Type B pancreatic cell (in vitro differentiated cells): Measurements from ENCODE around the gene TRAPPC6A. TPM values are rescaled to one million over a fixed set of nuclear protein-coding genes. Genes with fewer than 3 reads are reported as not detected.
A peak's percentile ranks its signal among the peaks of the same experiment; 100 is the strongest.

ENCODE experiments used
- DNase-seq: peaks from one replicate; pipeline ENCODE4 v3.0.0; 2021; ENCODE audit warnings: mixed read lengths; ENCODE audit not compliant: unreplicated experiment; ENCODE audit errors: extremely low spot score
- H3K27ac Mint-ChIP-seq: 2 replicates; pipeline ENCODE4 v1.8.0; 2021; ENCODE audit warnings: mild to moderate bottlenecking, mixed read lengths
- H3K27me3 Mint-ChIP-seq: 2 replicates; pipeline ENCODE4 v1.8.0; 2021; ENCODE audit warnings: mixed read lengths
- H3K36me3 Mint-ChIP-seq: 2 replicates; pipeline ENCODE4 v1.8.0; 2021; ENCODE audit warnings: mixed read lengths
- H3K4me1 Mint-ChIP-seq: one replicate; pipeline ENCODE4 v1.8.0; 2021; ENCODE audit warnings: mixed read lengths; ENCODE audit not compliant: unreplicated experiment
- H3K4me3 Mint-ChIP-seq: 2 replicates; pipeline ENCODE4 v1.8.0; 2021; ENCODE audit warnings: mild to moderate bottlenecking, mixed read lengths
- H3K9me3 Mint-ChIP-seq: 2 replicates; pipeline ENCODE4 v1.8.0; 2021; ENCODE audit warnings: mixed read lengths
- total RNA-seq: library from RNA; stranded (reverse); gene quantifications from 2 replicates; pipeline ENCODE4 v1.2.1, GENCODE V29; 2021; ENCODE audit warnings: low replicate concordance
- TF ChIP-seq, protein P1 (sequence below): fragments of 200-600 bp; sonication (generic); conservative IDR thresholded peaks from 2 replicates; pipeline ENCODE4 v1.5.0; 2021; ENCODE audit warnings: antibody characterized with exemption, mild to moderate bottlenecking

TRAPPC6A gene
- total RNA-seq, 1 donor from 2014 or later, result 36.7 TPM

DNA sequence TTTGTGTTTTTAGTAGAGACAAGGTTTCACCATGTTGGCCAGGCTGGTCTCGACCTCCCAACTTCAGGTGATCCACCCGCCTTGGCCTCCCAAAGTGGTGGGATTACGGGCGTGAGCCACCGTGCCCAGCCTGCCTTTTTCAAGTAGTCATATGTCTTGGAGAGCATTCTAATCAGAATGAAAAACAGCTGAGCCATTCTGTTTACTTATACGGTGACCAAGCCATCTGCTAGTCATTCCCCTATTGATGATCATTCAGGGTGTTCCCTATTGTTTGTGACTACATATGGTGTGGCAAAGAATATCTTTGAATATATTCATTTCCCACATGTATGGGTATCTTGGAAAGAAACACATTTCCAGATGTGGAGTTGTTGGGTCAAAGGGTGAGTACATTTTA is 17.7 kb upstream of the TRAPPC6A start:
- Mint-ChIP-seq H3K27ac (no peak overlapping the region), H3K4me1 (no peaks in the 10 kb centered on the region), H3K9me3 (no peaks in the 10 kb centered on the region), H3K27me3 (peaks cover 6% of the 10 kb centered on the region), H3K36me3 (no peaks in the 10 kb centered on the region), H3K4me3 (no peak overlapping the region)
- TF ChIP-seq, protein P1, sequence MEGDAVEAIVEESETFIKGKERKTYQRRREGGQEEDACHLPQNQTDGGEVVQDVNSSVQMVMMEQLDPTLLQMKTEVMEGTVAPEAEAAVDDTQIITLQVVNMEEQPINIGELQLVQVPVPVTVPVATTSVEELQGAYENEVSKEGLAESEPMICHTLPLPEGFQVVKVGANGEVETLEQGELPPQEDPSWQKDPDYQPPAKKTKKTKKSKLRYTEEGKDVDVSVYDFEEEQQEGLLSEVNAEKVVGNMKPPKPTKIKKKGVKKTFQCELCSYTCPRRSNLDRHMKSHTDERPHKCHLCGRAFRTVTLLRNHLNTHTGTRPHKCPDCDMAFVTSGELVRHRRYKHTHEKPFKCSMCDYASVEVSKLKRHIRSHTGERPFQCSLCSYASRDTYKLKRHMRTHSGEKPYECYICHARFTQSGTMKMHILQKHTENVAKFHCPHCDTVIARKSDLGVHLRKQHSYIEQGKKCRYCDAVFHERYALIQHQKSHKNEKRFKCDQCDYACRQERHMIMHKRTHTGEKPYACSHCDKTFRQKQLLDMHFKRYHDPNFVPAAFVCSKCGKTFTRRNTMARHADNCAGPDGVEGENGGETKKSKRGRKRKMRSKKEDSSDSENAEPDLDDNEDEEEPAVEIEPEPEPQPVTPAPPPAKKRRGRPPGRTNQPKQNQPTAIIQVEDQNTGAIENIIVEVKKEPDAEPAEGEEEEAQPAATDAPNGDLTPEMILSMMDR, result no peak
- DNase-seq, result no peak

DNA sequence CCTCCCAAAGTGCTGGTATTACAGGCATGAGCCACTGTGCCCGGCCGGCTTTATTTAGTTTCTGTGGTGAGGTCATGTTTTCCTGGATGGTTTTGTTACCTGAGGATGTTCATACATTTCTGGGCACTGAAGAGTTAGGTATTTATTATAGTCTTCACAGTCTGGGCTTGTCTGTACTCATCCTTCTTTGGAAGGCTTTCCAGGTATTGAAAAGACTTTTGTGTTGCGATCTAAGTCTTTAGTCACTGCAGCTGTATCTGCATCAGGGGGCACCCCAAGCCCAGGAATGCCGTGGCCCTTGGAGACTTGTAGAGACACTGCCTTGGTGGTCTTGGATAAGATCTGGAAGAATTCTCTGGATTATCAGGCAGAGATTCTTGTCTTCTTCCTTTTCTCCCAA is 13.3 kb upstream of the TRAPPC6A start:
- Mint-ChIP-seq H3K4me1 (peaks cover 5% of the 10 kb centered on the region), H3K9me3 (no peaks in the 10 kb centered on the region), H3K27ac (no peak overlapping the region), H3K36me3 (no peaks in the 10 kb centered on the region), H3K27me3 (peaks cover 2% of the 10 kb centered on the region), H3K4me3 (no peak overlapping the region)
- TF ChIP-seq, protein P1, result no peak
- no peak for DNase-seq

DNA sequence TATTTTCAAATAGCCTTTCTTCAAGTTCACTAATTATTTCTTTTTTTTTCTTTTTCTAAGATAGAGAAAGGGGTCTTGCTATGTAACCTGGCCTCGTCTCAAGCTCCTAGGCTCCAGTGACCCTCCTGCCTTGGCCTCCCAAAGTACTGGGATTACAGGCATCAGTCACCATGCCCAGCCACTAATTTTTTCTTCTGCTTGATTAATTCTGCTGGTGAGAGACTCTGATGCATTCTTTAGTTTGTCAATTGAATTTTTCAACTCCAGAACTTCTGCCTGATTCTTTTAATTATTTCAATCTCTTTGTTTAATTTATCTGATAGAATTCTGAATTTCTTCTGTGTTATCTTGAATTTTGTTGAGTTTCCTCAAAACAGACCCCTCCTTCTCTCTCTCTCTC is 11.9 kb upstream of the TRAPPC6A start:
- Mint-ChIP-seq H3K9me3 (no peaks in the 10 kb centered on the region), H3K4me3 (no peak overlapping the region), H3K27me3 (no peaks in the 10 kb centered on the region), H3K4me1 (peaks cover 5% of the 10 kb centered on the region), H3K27ac (no peak overlapping the region), H3K36me3 (no peaks in the 10 kb centered on the region)
- no peak for DNase-seq
- TF ChIP-seq, protein P1, result no peak

DNA sequence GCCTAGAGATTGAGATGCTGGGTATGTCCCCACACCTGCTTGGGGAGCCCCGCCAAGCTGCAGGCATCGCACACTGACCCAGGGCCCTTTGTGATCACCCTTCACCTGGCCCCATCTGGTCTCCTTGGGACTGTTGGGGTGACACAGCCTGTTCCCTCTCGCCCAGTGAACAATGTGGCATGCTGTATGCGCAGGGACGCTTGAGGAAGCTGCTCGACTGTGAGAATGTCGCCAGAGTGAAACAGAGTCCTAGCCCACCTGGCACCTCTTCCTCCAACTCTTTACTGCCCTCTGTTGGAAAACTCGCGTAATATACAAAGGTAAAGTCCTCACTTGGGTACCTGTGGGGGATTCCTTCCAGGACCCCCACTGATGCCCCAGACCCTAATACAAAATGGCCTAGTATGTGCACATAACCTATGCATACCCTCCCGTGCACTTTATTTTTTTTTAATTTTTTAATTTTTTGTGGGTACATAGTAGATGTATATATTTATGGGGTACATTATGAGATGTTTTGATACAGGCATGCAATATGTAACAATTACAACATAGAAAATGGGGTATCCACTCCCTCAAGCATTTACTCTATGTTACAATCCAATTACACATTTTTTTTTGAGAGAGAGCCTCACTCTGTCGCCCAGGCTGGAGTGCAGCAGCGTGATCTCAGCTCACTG is 9.5 kb upstream of the TRAPPC6A start:
- H3K36me3 Mint-ChIP-seq, result no peaks in the 10 kb centered on the region
- H3K27ac Mint-ChIP-seq, result no peak overlapping the region
- H3K27me3 Mint-ChIP-seq, result no peaks in the 10 kb centered on the region
- H3K4me1 Mint-ChIP-seq, result peaks cover 5% of the 10 kb centered on the region
- no peaks in the 10 kb centered on the region for H3K9me3 Mint-ChIP-seq
- no peak overlapping the region for H3K4me3 Mint-ChIP-seq
- DNase-seq, result no peak
- TF ChIP-seq, protein P1, result peak; percentile 76

DNA sequence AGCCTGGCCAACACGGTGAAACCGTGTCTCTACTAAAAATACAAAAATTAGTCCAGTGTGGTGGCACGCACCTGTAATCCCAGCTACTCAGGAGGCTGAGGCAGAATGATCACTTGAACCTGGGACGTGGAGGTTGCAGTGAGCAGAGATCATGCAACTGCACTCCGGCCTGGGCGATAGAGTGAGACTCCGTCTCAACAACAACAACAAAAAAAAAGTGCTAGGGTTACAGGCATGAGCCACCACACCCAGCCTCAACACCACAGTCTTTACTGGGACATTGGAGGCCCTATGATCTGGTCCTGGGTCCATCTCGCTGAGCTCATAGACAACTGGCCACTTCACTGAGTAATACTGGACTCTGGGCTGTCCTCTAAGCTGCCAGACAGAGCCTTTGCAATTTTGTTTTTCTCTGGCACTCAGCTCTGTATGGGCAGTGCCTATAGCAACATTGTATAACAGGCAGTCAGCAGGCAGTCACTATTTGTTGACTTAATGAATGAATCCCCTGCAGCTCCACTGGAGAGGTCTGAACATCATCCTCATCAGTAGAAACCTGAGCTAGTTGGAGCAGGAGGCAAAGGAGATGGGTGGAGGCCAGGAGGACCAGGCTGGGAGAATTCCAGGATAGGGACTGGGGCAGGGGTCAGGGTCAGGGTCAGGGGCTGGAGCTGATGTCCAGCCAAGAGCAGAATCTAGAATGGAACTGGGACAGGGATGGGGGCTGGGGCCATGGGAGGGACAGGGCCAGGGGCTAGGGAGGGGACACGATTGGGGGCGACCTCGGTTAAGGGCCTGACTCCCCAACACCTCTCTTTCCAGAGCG is 8.7 kb upstream of the TRAPPC6A start:
- TF ChIP-seq, protein P1, result no peak
- no peak overlapping the region for H3K4me3 Mint-ChIP-seq
- H3K4me1 Mint-ChIP-seq, result peaks cover 5% of the 10 kb centered on the region
- no peaks in the 10 kb centered on the region for H3K36me3 Mint-ChIP-seq
- no peak for DNase-seq
- H3K27me3 Mint-ChIP-seq, result no peaks in the 10 kb centered on the region
- H3K27ac Mint-ChIP-seq, result no peak overlapping the region
- no peaks in the 10 kb centered on the region for H3K9me3 Mint-ChIP-seq
